Stomach smooth muscle (tissue), 2 donors: ENCODE data around the gene FASTKD3.

Experiments
- H3K27ac ChIP-seq: one replicate; pipeline ENCODE4 v1.7.0; 2013; ENCODE audit warnings: mild to moderate bottlenecking, low read length, inconsistent platforms
- H3K27me3 ChIP-seq, 2 donors: one replicate each; pipeline ENCODE4 v1.7.0; 2013; ENCODE audit warnings: low read length in 2 of 2; ENCODE audit not compliant: insufficient read depth in 2 of 2, control insufficient read depth in 1 of 2
- H3K36me3 ChIP-seq, 2 donors: one replicate each; pipeline ENCODE4 v1.7.0; 2013; ENCODE audit warnings: low read length in 2 of 2; ENCODE audit not compliant: control insufficient read depth in 2 of 2, insufficient read depth in 2 of 2
- H3K4me1 ChIP-seq: one replicate; pipeline ENCODE4 v1.7.0; 2013; ENCODE audit warnings: low read length; ENCODE audit not compliant: control insufficient read depth, insufficient read depth
- H3K4me3 ChIP-seq, 2 donors: one replicate each; pipeline ENCODE4 v1.7.0; 2013; ENCODE audit warnings: low read length in 2 of 2
- H3K9ac ChIP-seq, 2 donors: one replicate each; pipeline ENCODE4 v1.7.0; 2013; ENCODE audit warnings: low read length in 2 of 2, mild to moderate bottlenecking in 1 of 2
- H3K9me3 ChIP-seq, 2 donors: one replicate each; pipeline ENCODE4 v1.7.0; 2013; ENCODE audit warnings: low read length in 2 of 2; ENCODE audit not compliant: control insufficient read depth in 2 of 2
- donor health status: healthy.
- donor health status: Pancreatic carcinoma.

FASTKD3 gene

DNA sequence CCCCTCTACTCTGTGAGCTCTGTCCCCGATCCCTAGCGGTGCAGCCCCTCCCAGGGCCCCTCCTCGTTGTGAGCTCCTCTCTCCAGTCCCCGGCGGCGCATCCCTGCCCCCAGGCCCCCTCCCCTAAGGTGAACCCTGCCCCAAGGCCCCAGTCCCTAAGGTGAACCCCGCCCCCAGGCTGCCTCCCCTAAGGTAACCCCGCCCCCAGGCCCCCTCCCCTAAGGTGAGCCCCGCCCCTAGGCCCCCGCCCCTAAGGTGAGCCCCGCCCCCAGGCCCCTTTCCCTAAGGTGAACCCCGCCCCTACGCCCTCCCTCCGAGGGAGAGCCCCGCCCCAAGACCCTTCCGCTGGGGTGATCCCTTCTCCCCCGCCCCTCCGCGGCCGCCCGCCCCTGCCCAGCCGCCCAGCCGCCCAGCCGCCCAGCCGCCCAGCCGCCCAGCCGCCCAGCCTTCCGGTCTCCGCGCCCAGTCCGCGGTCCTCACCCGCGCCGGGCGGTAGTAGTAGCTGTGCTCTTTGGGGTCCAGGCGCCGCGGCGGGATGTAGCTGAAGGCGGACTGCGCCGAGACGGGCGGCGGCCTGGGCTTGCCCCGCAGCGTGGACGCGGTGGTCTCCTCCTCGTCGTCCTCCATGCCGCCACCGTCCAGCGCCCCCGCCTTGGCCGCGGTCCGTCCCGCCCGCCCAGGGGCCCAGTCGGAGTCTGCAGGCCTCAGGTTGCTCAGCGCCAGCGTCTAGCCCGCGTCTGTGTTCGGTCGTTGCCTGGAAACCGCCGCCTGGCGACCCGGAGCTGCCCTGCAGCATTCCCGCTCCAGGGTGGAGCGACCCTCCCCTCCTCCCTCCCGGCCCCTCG, 18.2 kb downstream of the FASTKD3 start, which contains the start of gene CFAP90:
Gene CFAP90, minus strand, starts transcription at position 739 of the 845 bp plus-strand sequence. Its CDS starts 112 bp downstream, at position 627.
- no peaks in the 10 kb centered on the region for H3K36me3 ChIP-seq
- H3K9me3 ChIP-seq = no peaks in the 10 kb centered on the region
- H3K4me3 ChIP-seq = peak within 1 kb of the TSS; percentile 41 to 72
- peaks cover 16% of the 10 kb centered on the region for H3K4me1 ChIP-seq
- no peak within 1 kb of the TSS for H3K27ac ChIP-seq
- H3K9ac ChIP-seq = peak within 1 kb of the TSS in 1 of 2 donors; percentile 64
- H3K27me3 ChIP-seq = peaks cover 13% of the 10 kb centered on the region in 2 donors

DNA sequence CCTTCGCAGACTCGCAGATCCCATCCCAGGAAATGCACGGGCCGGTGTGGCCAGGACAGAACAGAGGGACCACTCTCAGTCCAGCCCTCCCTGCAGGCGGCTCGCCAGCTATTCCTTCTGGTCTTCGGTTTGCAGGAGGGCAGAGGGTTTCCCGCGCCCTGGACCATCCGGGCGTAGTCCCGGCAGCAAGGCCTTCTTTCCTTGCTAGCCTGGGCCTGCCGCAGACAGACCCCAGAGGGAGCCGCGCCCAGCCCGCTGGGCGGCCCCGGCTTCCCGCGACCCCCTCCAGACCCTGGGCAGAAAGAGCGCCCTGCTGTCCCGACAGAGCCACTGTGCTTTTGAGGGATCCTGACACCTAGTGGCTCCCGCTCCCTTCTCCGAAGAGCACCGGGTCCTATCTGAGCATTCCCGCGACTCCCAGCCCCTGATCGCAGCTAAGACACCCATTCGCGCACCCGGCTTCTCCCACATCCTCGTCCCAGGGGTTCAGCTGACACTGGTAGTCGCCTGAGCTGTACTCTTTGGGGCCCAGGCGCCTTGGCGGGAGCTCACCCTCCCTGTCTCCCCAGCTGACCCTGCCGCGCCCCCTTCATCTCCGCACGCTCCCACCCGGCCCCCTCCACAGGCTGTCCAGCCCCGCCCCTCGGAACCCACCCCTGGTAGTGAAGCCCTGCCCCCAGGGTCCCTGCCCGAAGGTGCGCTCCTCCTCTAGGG, 19.0 kb downstream of the FASTKD3 start:
- Histone ChIP-seq H3K27ac (no peak overlapping the region), H3K27me3 (peaks cover 13% of the 10 kb centered on the region in 2 donors)

DNA sequence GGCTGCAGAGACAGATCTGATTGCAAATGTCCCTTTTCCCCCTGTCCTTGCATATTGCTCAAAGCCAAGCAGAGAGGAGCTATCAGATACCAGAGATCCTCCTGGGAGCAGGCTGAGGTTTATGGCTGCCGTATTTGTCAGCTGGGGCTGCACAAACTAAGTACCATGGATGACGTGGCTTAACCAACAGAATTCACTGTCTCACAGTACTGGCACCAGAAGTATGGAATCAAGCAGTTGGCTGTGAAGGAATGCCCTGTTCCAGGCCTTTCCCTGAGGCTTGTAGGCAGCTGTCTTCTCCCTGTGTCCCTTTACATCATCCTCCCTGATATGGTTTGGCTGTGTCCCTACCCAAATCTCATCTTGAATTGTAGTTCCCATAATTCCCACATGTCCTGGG, 20.5 kb downstream of the FASTKD3 start:
- Histone ChIP-seq H3K9ac (no peak overlapping the region), H3K9me3 (no peaks in the 10 kb centered on the region), H3K36me3 (no peaks in the 10 kb centered on the region), H3K27me3 (peaks cover 13% of the 10 kb centered on the region in 2 donors), H3K4me3 (no peak overlapping the region), H3K27ac (no peak overlapping the region), H3K4me1 (peaks cover 16% of the 10 kb centered on the region)

More for the DNA sequence above, 19.0 kb downstream of the FASTKD3 start:
- H3K9me3 ChIP-seq = no peaks in the 10 kb centered on the region
- peak overlapping the region; percentile 41 to 70 for H3K4me3 ChIP-seq
- H3K36me3 ChIP-seq = no peaks in the 10 kb centered on the region
- peak overlapping the region in 1 of 2 donors; percentile 64 for H3K9ac ChIP-seq
- H3K4me1 ChIP-seq = peaks cover 16% of the 10 kb centered on the region

DNA sequence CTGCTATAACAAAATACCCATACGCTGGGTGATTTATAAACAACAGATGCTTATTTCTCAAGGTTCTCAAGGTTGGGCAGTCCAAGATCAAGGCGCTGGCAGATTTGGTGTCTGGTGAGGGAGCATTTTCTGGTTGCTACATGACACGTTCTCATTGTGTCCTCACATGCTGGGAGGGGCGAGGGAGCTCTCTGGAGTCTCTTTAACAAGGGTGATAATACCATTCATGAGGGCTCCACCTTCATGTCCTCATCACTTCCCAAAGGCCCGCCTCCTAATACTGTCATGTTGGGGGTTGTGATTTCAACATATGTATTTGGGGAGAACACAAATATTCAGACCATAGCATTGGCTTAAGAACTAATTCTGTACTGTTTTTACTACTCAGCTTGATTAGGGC, 22.5 kb downstream of the FASTKD3 start:
- Histone ChIP-seq H3K4me3 (no peak overlapping the region), H3K9ac (no peak overlapping the region), H3K4me1 (peaks cover 16% of the 10 kb centered on the region), H3K9me3 (no peaks in the 10 kb centered on the region), H3K36me3 (no peaks in the 10 kb centered on the region), H3K27me3 (peaks cover 13% of the 10 kb centered on the region in 2 donors), H3K27ac (no peak overlapping the region)

DNA sequence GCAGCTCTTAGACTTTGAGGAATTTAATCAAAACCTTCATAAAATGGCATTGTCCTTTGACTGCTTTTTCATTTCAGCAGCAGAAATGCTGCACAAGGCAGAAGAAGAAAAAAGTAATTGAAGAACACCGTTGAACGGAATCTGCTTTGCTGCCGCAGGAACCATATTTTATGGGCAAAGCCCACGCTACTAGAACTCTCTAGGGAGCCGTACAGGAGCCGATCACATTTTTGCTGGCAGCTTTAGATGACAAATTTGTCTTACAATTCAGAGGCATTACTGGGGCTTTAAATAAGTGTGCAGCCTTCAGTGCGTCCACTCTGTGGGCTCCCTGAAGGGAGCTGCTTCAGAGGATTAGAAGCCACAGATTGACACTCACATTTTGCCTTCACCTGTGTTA, 23.3 kb downstream of the FASTKD3 start:
- Histone ChIP-seq H3K9ac (no peak overlapping the region), H3K27me3 (peaks cover 13% of the 10 kb centered on the region in 2 donors), H3K4me1 (peaks cover 8% of the 10 kb centered on the region), H3K9me3 (no peaks in the 10 kb centered on the region), H3K36me3 (no peaks in the 10 kb centered on the region), H3K27ac (no peak overlapping the region), H3K4me3 (no peak overlapping the region)

DNA sequence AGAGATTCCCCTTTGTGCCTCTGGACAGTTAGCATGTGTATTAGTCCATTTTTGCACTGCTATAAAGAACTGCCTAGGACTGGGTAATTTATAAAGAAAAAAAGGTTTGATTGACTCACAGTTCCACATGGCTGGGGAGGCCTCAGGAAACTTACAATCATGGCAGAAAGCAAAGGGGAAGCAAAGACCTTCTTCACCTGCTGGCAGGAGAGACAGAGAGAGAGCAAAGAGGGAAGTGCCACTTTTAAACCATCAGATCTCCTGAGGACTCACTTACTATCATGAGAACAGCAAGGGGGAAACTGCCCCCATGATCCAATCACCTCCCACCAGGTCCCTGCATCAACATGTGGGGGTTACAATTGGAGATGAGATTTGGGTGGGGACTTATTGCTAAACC, 23.9 kb downstream of the FASTKD3 start:
- peaks cover 13% of the 10 kb centered on the region in 2 donors for H3K27me3 ChIP-seq
- no peaks in the 10 kb centered on the region for H3K9me3 ChIP-seq
- peaks cover 7% of the 10 kb centered on the region for H3K4me1 ChIP-seq
- H3K27ac ChIP-seq = no peak overlapping the region
- no peak overlapping the region for H3K4me3 ChIP-seq
- no peaks in the 10 kb centered on the region for H3K36me3 ChIP-seq
- no peak overlapping the region for H3K9ac ChIP-seq

DNA sequence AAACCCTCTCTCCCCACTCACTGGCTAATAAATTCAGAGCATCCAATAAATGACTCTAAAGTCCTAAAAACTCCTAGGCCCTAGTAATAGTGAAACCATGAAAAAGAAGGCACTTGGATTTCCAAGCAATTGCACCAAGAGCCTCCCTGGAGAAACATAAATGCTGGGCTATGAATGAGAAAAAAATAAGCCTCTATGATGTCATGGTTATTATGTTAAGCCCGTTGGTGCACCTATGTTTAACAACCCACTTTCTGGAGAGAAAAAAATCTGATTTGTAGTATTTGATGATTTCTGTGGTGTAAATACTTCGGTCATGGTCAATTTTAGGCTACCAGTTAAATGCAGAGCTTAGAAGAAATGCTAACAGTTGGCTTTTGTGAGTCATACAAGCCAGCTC, 26.3 kb downstream of the FASTKD3 start:
- H3K27ac ChIP-seq = no peak overlapping the region
- no peaks in the 10 kb centered on the region for H3K9me3 ChIP-seq
- peaks cover 0 to 3% of the 10 kb centered on the region in 2 donors for H3K27me3 ChIP-seq
- H3K4me1 ChIP-seq = no peaks in the 10 kb centered on the region
- no peaks in the 10 kb centered on the region for H3K36me3 ChIP-seq
- no peak overlapping the region for H3K4me3 ChIP-seq
- H3K9ac ChIP-seq = no peak overlapping the region

DNA sequence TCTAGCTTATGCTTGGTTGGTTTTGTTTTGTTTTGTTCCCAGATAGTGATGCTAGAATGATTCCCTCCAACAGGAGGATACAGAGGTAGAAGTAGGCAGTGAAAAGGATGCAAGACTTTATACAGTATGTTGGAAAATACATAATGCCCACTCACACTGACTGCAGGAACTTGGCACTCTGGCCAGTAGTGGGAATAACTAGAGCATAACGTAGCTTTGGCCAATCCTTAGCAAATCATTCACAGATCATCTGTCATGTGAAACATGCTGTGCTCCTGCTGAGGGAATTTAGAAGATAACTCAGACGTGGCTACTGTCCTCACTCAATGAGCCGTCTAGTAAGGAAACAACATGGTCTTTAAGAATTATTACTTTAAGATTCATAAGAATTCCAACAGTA, 31.4 kb downstream of the FASTKD3 start:
- H3K4me3 ChIP-seq = no peak overlapping the region
- no peak overlapping the region for H3K9ac ChIP-seq
- no peaks in the 10 kb centered on the region for H3K9me3 ChIP-seq
- no peaks in the 10 kb centered on the region for H3K27me3 ChIP-seq
- H3K4me1 ChIP-seq = no peaks in the 10 kb centered on the region
- H3K27ac ChIP-seq = no peak overlapping the region
- H3K36me3 ChIP-seq = no peaks in the 10 kb centered on the region

DNA sequence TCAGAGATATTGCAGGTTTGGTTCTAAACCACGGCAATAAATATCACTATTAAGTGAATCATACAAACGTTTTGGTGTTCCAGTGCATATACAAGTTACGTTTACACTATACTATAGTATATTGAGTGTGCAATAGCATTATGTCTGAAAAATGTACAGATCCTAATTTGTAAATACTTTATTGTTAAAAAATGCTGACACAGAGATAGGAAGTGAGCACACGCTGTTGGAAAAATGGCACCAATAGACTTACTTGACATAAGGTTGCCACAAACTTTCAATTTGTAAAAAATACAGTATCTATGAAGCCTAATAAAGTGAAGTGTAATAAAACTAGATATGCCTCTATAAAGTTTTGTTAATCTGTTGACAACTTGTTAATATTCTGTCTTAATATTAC, 33.8 kb downstream of the FASTKD3 start:
- Histone ChIP-seq H3K9ac (no peak overlapping the region), H3K4me3 (no peak overlapping the region), H3K9me3 (no peaks in the 10 kb centered on the region), H3K4me1 (no peaks in the 10 kb centered on the region), H3K36me3 (no peaks in the 10 kb centered on the region), H3K27me3 (no peaks in the 10 kb centered on the region), H3K27ac (no peak overlapping the region)

DNA sequence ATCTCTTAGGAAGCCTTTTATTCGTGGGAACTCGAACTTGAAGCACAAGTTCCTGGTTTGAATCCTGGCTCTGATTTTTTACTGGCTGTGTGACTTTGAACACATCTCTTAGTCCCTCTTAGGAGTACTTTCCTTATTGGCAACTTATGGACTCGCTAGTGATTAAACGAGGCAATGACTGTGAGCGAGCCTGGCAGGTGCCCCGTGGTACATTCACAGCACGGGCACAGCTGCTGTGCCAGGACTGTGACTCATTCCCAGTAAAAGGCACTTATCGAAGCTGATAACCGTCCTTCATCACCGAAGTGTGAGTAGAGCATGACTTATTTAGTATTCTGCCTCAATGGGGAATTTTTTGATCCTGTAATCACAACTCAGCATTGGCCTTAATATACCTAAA, 40.6 kb downstream of the FASTKD3 start:
- peaks cover 10 to 16% of the 10 kb centered on the region in 2 donors for H3K36me3 ChIP-seq
- no peaks in the 10 kb centered on the region for H3K9me3 ChIP-seq
- H3K4me1 ChIP-seq = no peaks in the 10 kb centered on the region
- H3K27ac ChIP-seq = no peak overlapping the region
- no peak overlapping the region for H3K9ac ChIP-seq
- no peak overlapping the region for H3K4me3 ChIP-seq
- H3K27me3 ChIP-seq = no peaks in the 10 kb centered on the region
